Kidney glomerular epithelial cell (primary cell): ENCODE measurements around the gene DNAJC17.
A peak's percentile ranks its signal among the peaks of the same experiment; 100 is the strongest.

ENCODE experiments used
- DNase-seq: peaks from one replicate; lab custom pipeline; 2025; lab: John Stamatoyannopoulos, UW

DNAJC17 gene

GRCh38 chr15:40830884-40831283, 23.6 kb upstream of the DNAJC17 start:
- no peak for DNase-seq

DNA sequence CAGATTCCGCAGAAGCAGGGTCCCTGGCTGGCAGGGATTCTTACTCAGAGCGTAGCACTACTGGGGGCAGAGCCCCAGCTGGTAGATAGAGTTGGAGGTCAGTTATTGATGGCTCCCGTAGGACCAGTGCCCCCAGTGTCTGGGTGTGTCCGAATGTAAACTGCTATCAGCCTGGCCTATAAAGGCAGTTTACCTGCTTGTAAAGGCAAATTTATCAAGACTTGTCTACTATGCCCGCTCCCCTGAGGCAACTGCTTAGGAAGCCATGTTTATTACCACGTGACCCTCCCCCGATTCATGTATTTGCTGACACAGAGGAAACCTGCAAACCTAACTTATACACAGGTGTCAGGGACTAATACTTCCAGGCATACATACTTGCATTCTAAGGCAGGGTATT, 21.8 kb upstream of the DNAJC17 start:
- no peak for DNase-seq

DNA sequence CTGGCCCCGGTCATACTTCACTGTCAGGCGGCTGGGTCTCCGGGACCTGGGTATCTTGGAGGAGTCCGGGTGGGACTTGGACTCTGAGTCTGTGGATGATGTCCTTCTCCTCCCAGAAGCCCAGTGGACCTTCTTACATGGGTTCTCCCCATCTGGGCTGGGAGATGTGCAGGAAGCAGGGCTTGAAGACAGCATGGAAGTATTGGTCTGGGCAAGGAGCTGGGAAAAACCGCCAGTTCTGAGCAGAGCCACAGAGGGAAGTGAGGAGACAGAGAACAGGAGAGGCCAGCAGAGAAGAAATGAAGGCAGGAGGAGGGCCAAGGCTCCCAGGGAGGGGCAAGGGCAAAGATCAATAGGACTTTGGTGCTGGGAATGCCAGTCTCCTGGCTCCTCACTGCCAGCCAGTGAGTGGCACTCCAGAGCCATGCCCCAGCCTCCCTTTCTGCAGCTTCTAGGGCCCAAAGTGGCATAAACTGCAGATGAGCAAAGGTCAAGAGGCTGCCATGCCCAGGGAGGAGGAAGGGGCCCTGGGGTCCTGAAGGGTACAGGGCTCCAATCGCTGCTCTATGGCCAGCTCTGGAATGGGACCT, 21.3 kb upstream of the DNAJC17 start, which contains the start of gene PPP1R14D:
TSS of gene PPP1R14D (minus strand) at position 262 of the 590 bp plus-strand sequence. CDS start at position 195, 67 bp downstream.
- no peak for DNase-seq

DNA sequence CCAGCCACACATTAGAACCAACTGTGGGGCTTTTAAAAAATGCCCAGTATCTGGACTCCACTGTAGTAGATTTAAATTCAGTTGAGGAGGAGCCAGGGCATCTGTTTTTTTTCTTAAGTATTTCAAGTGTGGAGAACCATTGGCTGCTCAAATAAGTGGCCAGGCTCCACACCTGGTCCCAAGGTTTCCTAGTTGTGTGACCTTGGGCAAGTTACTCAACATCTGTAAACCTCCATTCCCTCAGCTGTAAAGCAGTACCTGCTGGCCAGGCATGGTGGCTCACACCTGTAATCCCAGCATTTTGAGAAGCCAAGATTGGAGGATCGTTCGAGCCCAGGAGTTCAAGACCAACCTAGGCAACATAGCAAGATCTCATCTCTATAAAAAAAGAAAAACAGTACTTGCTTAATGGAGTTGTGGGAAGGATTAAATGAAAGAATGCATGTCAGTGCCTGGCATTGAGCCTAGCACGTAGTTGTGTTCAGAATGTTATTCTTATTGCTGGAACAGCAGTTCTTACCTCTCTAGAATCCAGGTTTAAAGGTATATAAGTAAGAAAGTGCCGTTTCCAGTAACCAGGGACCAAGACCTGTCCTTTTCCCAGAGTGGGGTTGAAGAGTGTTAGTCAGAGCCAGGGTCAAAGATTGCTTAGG, 19.3 kb upstream of the DNAJC17 start:
- no peak for DNase-seq

DNA sequence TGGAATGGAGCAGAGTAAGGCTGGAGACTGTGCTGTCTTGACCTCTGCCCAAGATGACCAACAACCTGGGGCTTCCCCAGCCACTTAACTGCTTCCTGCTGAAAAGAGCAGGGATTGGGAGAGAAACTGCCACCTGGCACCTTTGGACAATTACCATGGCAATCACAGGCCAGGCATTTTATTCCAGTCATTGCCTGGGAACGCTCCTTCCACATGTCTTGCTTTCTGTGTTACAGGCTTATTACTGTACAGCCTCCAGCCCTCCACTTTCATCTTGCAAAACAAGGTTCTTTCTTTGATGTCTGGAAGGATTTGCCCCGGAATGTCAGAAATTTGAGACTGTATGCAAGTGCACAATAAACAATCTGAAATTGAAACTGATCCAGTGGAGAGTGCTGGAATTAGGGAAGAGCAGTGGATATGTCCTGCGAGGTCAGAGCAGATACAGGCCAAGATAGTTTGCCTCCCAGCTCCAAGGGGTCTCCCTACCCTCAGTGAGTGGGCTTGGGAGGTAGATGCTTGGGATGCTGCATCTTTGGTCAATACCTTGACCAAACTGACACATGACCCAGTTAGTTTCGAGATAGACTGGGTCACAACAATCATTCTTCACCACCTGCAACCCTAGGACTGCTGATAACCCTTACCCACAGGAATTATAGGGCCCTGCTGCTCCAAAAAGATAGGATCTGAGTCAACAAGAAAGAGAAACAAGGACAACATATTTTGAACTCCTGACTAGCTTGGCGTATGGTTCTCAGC, 18.6 kb upstream of the DNAJC17 start:
- peak; percentile 20 for DNase-seq

- no peak for DNase-seq
Observed at GRCh38 chr15:40823572-40824343, 16.5 kb upstream of the DNAJC17 start.

DNA sequence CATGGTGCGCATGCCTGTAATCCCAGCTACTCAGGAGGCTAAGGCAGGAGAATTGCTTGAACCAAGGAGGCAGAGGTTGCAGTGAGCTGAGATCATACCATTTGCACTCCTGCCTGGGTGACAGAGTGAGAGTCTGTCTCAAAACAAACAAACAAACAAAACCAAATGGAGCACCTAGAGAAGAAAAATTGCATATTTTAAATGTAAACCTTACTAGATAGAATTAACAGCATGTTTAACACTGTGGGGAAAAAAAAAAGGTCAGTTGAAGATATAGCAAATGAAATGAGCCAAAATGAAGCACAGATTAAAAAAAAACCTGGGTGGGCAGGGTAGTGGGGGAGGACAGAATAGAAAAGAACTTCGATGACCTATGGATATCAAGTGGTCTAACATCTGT, 13.9 kb upstream of the DNAJC17 start:
- DNase-seq, result no peak

GRCh38 chr15:40819048-40819447, 11.8 kb upstream of the DNAJC17 start:
- no peak for DNase-seq

DNA sequence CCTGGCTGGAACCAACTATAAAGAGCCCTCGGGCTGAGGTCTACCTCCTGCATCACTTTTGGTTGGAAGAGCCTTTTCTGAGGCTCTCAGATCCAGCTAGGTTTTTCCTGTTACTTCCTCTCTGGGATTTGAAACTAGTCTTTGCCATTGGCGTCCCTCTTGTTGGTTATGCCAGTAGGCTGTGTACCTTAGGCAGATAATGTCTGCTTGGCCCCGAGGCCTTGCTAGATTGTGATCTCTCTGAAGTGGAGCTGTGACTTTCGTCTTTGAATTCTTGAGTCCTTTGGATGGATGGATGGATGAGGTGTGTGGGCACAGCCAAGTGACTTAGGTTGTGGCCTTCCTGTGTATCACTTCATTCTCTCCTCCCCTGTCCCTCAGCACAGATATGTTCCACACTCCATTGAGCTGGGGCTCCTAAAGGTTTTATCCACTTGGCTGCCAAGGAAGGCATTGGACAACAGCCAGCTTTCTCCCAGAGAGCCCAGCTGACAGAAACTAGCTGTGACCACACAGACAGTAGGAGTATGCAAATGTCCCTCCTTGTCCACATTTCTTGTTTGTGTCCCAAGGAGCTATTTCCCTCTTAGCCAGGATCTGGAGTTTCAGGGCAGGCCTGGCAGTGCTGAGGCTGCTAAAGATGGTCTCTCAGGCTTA, 7.9 kb upstream of the DNAJC17 start:
- peak; percentile 61 for DNase-seq

DNA sequence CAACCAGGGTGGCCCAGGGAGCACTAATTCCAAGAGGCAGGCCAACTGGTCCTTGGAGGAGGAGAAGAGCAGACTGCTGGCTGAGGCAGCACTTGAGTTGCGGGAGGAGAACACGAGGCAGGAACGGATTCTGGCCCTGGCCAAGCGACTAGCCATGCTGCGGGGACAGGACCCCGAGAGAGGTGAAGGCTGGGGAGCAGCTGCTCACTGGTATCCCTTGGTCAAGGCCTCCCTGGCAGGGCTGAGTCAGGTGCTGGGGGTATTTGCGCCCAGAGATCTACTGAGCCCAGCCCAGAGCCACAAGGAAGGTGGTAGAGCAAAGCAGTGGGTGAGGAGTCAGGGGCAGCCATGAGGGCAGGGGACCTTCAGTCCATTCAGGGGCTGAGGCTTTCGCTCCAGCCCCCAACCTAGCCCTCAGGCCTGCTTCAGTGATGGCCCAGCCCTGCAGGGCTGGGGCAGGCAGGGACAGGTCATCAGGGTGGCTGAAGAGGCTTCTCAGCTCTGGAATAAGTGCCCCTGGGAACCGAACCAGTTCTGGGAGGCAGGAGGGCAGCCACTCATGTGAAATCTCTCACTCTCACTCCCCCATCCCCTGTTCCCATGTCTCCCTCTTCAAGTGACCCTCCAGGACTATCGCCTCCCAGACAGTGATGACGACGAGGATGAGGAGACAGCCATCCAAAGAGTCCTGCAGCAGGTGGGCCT, 5.6 kb upstream of the DNAJC17 start:
- DNase-seq, result no peak

- no peak for DNase-seq
Observed at GRCh38 chr15:40808861-40809450, 1.7 kb upstream of the DNAJC17 start.

GRCh38 chr15:40807888-40808461, 702 bp upstream of the DNAJC17 start:
- DNase-seq, result no peak

DNA sequence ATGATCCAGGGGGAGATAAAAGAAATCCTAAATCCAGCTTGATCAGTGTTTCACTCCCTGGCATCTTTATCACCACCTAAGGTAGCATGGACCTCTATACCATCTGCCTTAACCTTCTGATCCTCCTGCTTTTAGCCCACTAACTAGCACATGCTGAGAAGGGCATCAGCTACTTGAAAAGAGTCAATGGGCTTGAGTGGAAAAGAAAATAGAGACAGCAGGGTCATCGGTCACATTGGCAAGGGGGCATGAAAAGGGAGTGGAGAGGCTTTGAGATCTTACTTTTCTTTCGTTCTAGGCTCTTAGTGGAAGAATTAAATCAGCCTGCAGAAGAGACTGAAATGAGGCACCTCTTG, 623 bp downstream of the DNAJC17 start:
- DNase-seq, result no peak

DNA sequence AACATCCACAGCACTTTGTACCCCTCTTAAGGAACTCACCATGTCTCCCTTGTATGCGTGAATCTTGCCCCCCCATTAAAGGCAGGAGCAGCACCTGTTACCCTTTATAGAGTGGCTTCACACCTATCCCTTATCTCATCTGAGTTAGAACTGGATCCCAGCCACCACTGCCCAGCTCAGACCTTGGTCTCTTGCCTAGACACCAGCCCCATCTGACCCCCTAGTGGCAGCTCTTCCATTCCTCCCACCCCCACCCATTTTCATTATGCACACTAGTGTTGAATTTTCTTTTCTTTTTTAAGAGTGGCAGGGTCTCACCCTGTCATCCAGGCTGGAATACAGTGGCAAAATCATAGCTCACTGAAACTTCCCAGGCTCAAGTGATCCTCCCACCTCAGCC, 3.6 kb downstream of the DNAJC17 start:
- DNase-seq, result no peak

GRCh38 chr15:40803076-40803475, 4.2 kb downstream of the DNAJC17 start:
- DNase-seq, result no peak

DNA sequence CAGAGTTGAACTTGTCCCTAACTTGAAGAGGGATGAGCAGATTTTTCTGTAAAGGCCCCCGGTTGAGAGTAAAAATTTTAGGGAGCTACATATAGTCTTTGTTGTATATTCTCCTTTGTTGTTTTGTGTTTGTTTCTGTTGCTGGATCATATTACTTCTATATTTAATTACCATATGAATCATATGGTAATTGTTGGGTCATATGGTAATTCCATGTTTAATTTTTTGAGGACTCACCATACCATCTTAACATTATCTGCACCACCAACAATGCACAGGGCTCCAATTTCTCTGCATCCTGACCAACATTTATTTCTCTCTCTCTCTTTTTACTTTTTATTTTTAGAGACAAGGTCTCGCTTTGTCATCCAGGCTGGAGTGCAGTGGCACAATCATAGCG, 7.8 kb downstream of the DNAJC17 start:
- DNase-seq, result no peak

GRCh38 chr15:40796512-40796911, 10.8 kb downstream of the DNAJC17 start:
- DNase-seq, result no peak

DNA sequence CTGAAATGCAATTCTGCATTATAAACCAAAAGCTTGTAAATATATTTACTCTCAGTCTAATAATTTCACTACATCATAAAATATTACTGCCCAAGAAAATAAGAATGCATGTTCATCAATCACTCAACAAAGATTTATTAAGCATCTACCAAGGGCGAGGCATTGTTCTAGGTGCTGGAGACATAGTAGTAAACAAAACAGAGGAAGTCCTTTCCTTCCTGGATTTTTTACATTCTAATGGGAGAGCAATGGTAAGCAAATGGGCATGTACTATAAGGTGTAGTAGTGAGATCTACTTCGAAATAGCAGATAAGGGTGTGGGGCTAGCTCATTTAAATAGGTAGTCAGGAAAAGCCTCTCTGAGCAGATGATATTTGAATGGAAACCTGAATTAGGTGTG, 11.2 kb downstream of the DNAJC17 start:
- no peak for DNase-seq

DNA sequence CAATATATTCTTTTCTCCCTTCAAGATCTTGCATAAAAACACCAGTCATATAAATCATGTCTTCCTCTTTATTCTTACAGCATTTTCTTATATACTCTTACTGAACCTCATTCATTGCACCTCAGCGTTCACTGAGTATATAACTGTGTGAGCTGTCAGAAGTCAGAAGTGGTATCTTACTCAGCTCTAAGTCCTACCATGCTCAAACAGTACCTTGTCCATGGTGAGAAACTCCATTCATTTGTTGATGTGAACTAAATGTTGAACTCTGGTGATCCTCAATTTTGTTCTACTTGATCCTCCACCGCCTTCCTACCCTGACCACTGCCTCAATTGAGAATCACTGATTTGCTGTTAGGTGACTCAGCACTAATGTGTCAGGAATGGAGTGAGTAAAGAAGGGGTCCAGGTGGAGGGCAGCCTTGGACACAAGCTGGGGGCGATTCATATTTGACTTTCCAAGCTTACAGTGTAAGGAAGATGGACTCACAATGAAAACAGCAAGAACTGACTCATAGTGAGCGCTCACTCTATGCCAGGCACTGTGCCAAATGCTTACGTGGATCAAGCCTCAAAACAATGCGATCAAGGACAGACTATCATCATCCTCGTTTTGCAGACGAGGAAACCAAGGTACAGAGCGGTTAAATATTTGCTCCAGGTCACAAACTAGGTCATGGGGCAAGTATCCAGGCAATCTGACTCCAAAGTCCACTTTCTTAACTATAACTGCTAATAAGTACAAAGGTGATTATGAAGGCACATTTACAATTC, 13.9 kb downstream of the DNAJC17 start:
- DNase-seq, result peak; percentile 88

DNA sequence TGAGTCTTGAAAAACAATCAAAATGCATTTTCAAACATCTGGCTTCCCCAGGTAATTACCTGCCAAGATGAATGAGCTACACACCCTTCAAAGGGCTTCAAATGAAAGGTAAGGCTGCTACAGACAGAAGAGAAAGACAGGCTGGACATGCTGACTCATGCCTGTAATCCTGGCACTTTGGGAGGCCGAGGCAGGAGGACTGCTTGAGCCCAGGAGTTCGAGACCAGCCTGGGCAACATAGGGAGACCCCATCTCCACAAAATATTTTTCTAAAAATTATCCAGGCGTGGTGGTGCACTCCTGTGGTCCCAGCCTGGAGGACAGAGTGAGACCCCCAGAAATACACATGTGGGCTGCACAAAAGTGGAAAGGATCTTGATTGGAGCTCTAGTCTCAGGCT, 14.9 kb downstream of the DNAJC17 start:
- no peak for DNase-seq
